Measurements from ENCODE around the gene KCNC1.

GRCh38 chr11:17711836-17712235 is 22.7 kb upstream of the KCNC1 start:
- TF ChIP-seq CTCF (IDR thresholded peaks at IDR 0.05; ENCODE audit: low read depth, low read length, missing input control) (no peak), YY1 (IDR thresholded peaks at IDR 0.05) (no peak), SP1 (IDR thresholded peaks at IDR 0.05) (no peak), TAF1 (conservative IDR thresholded peaks at IDR 0.05) (no peak), RXRA (IDR thresholded peaks at IDR 0.05) (no peak), ATF3 (IDR thresholded peaks at IDR 0.05) (no peak), EGR1 (IDR thresholded peaks at IDR 0.05; ENCODE audit: low read depth in 2 of 2) (no peak), REST (IDR thresholded peaks at IDR 0.05) (no peak), JUND (IDR thresholded peaks at IDR 0.05) (no peak), MAX (IDR thresholded peaks at IDR 0.05) (no peak), ZBTB33 (IDR thresholded peaks at IDR 0.05) (no peak), GABPA (IDR thresholded peaks at IDR 0.05 in 1 of 2, conservative IDR thresholded peaks at IDR 0.05 in 1 of 2) (no peak)
